ENCODE data around the gene HTR3D. TPM values are rescaled to one million over a fixed set of nuclear protein-coding genes. Genes with fewer than 3 reads are reported as not detected.
"Not testable (repeated sequence)": the region's sequence is repeated elsewhere in the genome, so short reads cannot be mapped to it uniquely, and the experiment has no call there.

Gene HTR3D
- total RNA-seq, 1 donor = not detected

DNA sequence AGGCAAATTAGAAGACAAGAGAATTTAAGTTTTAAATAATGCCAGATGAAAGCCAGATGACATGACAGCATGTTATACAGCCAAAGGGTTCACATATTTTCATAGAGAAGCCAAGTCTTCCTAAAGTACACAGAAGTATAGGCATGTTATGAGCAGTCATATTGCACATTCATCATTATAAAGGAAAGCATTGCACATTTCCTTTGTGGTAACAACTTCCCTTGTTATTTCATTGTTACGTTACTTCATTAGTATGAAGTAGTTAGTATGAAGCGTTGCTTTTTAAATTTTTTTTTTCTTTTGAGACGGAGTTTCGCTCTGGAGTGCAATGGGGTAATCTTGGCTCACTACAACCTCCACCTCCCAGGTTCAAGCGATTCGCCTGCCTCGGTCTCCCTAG, 9.2 kb upstream of the HTR3D start:
- no peaks in the 10 kb centered on the region for H4K20me1 ChIP-seq (ENCODE audit: insufficient read depth, low read length)
- no peaks in the 10 kb centered on the region for H3K36me3 ChIP-seq (ENCODE audit: insufficient read depth, low read length)
- H2AFZ ChIP-seq (ENCODE audit: low read length) = no peak overlapping the region
- H3K9me3 ChIP-seq (ENCODE audit: low read depth, low read length) = no peaks in the 10 kb centered on the region
- H3K27me3 ChIP-seq (ENCODE audit: insufficient read depth, low read length) = no peaks in the 10 kb centered on the region
- no peak for DNase-seq (ENCODE audit: insufficient read length, low spot score, missing footprints)
- TF ChIP-seq, protein P1, sequence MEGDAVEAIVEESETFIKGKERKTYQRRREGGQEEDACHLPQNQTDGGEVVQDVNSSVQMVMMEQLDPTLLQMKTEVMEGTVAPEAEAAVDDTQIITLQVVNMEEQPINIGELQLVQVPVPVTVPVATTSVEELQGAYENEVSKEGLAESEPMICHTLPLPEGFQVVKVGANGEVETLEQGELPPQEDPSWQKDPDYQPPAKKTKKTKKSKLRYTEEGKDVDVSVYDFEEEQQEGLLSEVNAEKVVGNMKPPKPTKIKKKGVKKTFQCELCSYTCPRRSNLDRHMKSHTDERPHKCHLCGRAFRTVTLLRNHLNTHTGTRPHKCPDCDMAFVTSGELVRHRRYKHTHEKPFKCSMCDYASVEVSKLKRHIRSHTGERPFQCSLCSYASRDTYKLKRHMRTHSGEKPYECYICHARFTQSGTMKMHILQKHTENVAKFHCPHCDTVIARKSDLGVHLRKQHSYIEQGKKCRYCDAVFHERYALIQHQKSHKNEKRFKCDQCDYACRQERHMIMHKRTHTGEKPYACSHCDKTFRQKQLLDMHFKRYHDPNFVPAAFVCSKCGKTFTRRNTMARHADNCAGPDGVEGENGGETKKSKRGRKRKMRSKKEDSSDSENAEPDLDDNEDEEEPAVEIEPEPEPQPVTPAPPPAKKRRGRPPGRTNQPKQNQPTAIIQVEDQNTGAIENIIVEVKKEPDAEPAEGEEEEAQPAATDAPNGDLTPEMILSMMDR (IDR thresholded peaks at IDR 0.05; ENCODE audit: extremely low read depth, low read depth, low read length) = no peak
- H3K79me2 ChIP-seq (ENCODE audit: insufficient read depth, low read length) = no peaks in the 10 kb centered on the region
- no peak overlapping the region for H3K4me3 ChIP-seq (ENCODE audit: insufficient read depth, low read length)
- H3K4me2 ChIP-seq (ENCODE audit: insufficient read depth, low read length) = no peak overlapping the region
- H3K4me1 ChIP-seq (ENCODE audit: insufficient read depth, low read length) = no peaks in the 10 kb centered on the region
- H3K27ac ChIP-seq (ENCODE audit: low read depth, low read length) = no peak overlapping the region

DNA sequence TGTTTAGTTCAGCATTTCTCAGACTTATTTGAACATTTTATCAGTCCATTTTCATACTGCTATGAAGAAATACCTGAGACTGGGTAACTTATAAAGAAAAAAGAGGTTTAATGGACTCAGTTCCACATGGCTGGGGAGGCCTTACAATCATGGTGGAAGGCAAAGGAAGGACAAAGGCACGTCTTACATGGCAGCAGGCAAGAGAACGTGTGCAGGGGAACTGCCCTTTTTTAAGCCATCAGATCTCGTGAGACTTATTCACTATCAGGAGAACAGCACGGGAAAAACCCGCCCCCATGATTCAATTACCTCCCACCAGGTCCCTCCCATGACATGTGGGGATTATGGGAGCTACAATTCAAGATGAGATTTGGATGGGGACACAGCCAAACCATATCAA, 6.3 kb upstream of the HTR3D start:
- not testable (repeated sequence) for H3K36me3 ChIP-seq (ENCODE audit: insufficient read depth, low read length); H3K4me2 ChIP-seq (ENCODE audit: insufficient read depth, low read length); H3K4me3 ChIP-seq (ENCODE audit: insufficient read depth, low read length); H3K4me1 ChIP-seq (ENCODE audit: insufficient read depth, low read length); H2AFZ ChIP-seq (ENCODE audit: low read length); H3K79me2 ChIP-seq (ENCODE audit: insufficient read depth, low read length); H3K27ac ChIP-seq (ENCODE audit: low read depth, low read length); DNase-seq (ENCODE audit: insufficient read length, low spot score, missing footprints); H3K9me3 ChIP-seq (ENCODE audit: low read depth, low read length); H4K20me1 ChIP-seq (ENCODE audit: insufficient read depth, low read length); H3K27me3 ChIP-seq (ENCODE audit: insufficient read depth, low read length)

DNA sequence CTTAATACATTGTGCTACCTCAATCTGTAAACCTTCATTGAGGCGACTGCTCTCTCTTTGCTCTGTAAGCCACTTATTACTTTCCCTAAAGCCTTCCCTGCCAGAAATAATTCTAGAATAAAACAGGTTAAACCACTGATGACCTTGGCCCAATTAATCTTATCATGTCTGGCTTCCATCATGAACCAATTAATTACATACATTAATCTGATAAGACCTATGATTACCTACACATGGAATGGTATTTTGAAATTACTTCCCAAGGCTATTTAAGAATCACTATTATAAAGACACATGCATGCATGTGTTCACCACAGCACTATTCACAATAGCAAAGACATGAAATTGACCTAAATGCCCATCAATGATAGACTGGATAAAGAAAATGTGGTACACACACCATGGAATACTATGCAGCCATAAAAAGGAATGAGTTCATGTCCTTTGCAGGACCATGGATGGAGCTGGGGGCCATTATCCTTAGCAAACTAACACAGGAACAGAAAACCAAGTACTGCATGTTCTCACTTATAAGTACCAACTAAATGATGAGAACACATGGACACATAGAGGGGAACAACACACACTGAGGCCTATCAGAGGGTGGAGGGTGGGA, 3.2 kb upstream of the HTR3D start:
- H3K79me2 ChIP-seq (ENCODE audit: insufficient read depth, low read length); H3K27ac ChIP-seq (ENCODE audit: low read depth, low read length); H3K27me3 ChIP-seq (ENCODE audit: insufficient read depth, low read length); H2AFZ ChIP-seq (ENCODE audit: low read length); H3K4me3 ChIP-seq (ENCODE audit: insufficient read depth, low read length); H3K9me3 ChIP-seq (ENCODE audit: low read depth, low read length); H3K4me1 ChIP-seq (ENCODE audit: insufficient read depth, low read length); H3K4me2 ChIP-seq (ENCODE audit: insufficient read depth, low read length); H4K20me1 ChIP-seq (ENCODE audit: insufficient read depth, low read length); H3K36me3 ChIP-seq (ENCODE audit: insufficient read depth, low read length); DNase-seq (ENCODE audit: insufficient read length, low spot score, missing footprints): not testable (repeated sequence)

DNA sequence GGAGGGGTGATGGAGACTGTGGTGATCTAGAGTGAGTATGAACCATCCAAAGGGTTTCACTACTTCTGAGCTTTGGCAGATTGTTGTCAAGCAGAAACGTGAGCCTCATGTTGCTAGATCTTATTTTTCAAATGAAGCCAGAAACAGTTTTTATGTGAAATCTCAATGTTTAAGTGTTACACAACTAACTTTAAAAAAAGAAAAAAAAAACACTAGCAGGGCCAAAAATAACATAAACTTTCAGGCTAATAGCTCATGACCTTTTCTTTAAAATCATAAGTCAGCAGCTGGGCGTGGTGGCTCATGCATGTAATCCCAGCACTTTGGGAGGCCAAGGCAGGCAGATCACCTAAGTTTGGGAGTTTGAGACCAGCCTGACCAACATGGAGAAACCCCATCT, 2.1 kb upstream of the HTR3D start:
- no peak for DNase-seq (ENCODE audit: insufficient read length, low spot score, missing footprints)
- H3K9me3 ChIP-seq (ENCODE audit: low read depth, low read length) = no peaks in the 10 kb centered on the region
- no peak overlapping the region for H3K4me2 ChIP-seq (ENCODE audit: insufficient read depth, low read length)
- no peak overlapping the region for H3K4me3 ChIP-seq (ENCODE audit: insufficient read depth, low read length)
- no peaks in the 10 kb centered on the region for H4K20me1 ChIP-seq (ENCODE audit: insufficient read depth, low read length)
- no peak overlapping the region for H3K27ac ChIP-seq (ENCODE audit: low read depth, low read length)
- no peaks in the 10 kb centered on the region for H3K4me1 ChIP-seq (ENCODE audit: insufficient read depth, low read length)
- no peaks in the 10 kb centered on the region for H3K36me3 ChIP-seq (ENCODE audit: insufficient read depth, low read length)
- no peak overlapping the region for H2AFZ ChIP-seq (ENCODE audit: low read length)
- no peaks in the 10 kb centered on the region for H3K79me2 ChIP-seq (ENCODE audit: insufficient read depth, low read length)
- TF ChIP-seq, protein P1 (IDR thresholded peaks at IDR 0.05; ENCODE audit: extremely low read depth, low read depth, low read length) = no peak
- peaks cover 10% of the 10 kb centered on the region for H3K27me3 ChIP-seq (ENCODE audit: insufficient read depth, low read length)

DNA sequence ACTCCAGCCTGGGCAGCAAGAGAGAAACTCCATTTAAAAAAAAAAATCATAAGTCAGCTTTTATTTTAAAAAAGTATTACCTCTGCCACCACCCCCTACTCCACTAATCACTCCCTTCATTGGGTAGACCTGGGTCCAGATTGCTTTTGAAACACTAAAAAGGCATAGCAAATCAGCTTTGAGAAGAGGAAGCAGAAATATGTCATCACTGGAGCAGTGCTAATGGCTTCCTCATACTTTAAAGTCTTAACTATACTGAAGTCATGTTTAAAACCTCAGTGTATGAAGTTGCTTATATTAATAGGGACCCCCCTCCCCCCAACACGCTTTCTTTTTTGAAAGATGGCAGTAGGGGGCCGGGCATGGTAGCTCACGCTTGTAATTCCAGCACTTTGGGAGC, 1.0 kb upstream of the HTR3D start:
- H3K4me3 ChIP-seq (ENCODE audit: insufficient read depth, low read length) = no peak overlapping the region
- H3K79me2 ChIP-seq (ENCODE audit: insufficient read depth, low read length) = no peaks in the 10 kb centered on the region
- no peaks in the 10 kb centered on the region for H3K4me1 ChIP-seq (ENCODE audit: insufficient read depth, low read length)
- H3K27ac ChIP-seq (ENCODE audit: low read depth, low read length) = no peak overlapping the region
- H4K20me1 ChIP-seq (ENCODE audit: insufficient read depth, low read length) = no peaks in the 10 kb centered on the region
- peak; percentile 38 for DNase-seq (ENCODE audit: insufficient read length, low spot score, missing footprints)
- H2AFZ ChIP-seq (ENCODE audit: low read length) = no peak overlapping the region
- H3K36me3 ChIP-seq (ENCODE audit: insufficient read depth, low read length) = no peaks in the 10 kb centered on the region
- H3K9me3 ChIP-seq (ENCODE audit: low read depth, low read length) = no peaks in the 10 kb centered on the region
- TF ChIP-seq, protein P1 (IDR thresholded peaks at IDR 0.05; ENCODE audit: extremely low read depth, low read depth, low read length) = no peak
- H3K27me3 ChIP-seq (ENCODE audit: insufficient read depth, low read length) = peaks cover 15% of the 10 kb centered on the region
- H3K4me2 ChIP-seq (ENCODE audit: insufficient read depth, low read length) = no peak overlapping the region
